ENCODE measurements around the gene SLC2A4RG.

Gene SLC2A4RG

GRCh38 chr20:63753381-63753780 is 13.8 kb downstream of the SLC2A4RG start:
- DNase-seq (ENCODE audit: low spot score) = no peak

GRCh38 chr20:63754008-63754407 is 14.4 kb downstream of the SLC2A4RG start:
- DNase-seq (ENCODE audit: low spot score) = no peak

- DNase-seq (ENCODE audit: low spot score) = no peak
Measured at GRCh38 chr20:63755933-63756647, 16.5 kb downstream of the SLC2A4RG start.

GRCh38 chr20:63756648-63756991 is 17.0 kb downstream of the SLC2A4RG start:
- no peak for DNase-seq (ENCODE audit: low spot score)

- no peak for DNase-seq (ENCODE audit: low spot score)
Measured at GRCh38 chr20:63758152-63758551, 18.6 kb downstream of the SLC2A4RG start.

- no peak for DNase-seq (ENCODE audit: low spot score)
Measured at GRCh38 chr20:63759377-63759901, 19.9 kb downstream of the SLC2A4RG start.

- no peak for DNase-seq (ENCODE audit: low spot score)
Measured at GRCh38 chr20:63765082-63765873, 25.7 kb downstream of the SLC2A4RG start.

GRCh38 chr20:63765902-63766301 is 26.3 kb downstream of the SLC2A4RG start:
- DNase-seq (ENCODE audit: low spot score) = no peak

- no peak for DNase-seq (ENCODE audit: low spot score)
Measured at GRCh38 chr20:63766695-63767426, 27.3 kb downstream of the SLC2A4RG start.

GRCh38 chr20:63767456-63767855 is 27.9 kb downstream of the SLC2A4RG start:
- DNase-seq (ENCODE audit: low spot score) = no peak

GRCh38 chr20:63767886-63768285 is 28.3 kb downstream of the SLC2A4RG start:
- no peak for DNase-seq (ENCODE audit: low spot score)

GRCh38 chr20:63768591-63769515 is 29.3 kb downstream of the SLC2A4RG start:
- no peak for DNase-seq (ENCODE audit: low spot score)

- DNase-seq (ENCODE audit: low spot score) = no peak
Measured at GRCh38 chr20:63769891-63770474, 30.4 kb downstream of the SLC2A4RG start.

GRCh38 chr20:63771046-63771707 is 31.6 kb downstream of the SLC2A4RG start:
- DNase-seq (ENCODE audit: low spot score) = no peak

GRCh38 chr20:63772781-63773518 is 33.4 kb downstream of the SLC2A4RG start:
- no peak for DNase-seq (ENCODE audit: low spot score)

- no peak for DNase-seq (ENCODE audit: low spot score)
Measured at GRCh38 chr20:63773571-63774241, 34.1 kb downstream of the SLC2A4RG start.

GRCh38 chr20:63774306-63774705 is 34.7 kb downstream of the SLC2A4RG start:
- no peak for DNase-seq (ENCODE audit: low spot score)

GRCh38 chr20:63775096-63775978 is 35.8 kb downstream of the SLC2A4RG start:
- no peak for DNase-seq (ENCODE audit: low spot score)
